ENCODE data around the gene NR2F6.

NR2F6 gene

DNA sequence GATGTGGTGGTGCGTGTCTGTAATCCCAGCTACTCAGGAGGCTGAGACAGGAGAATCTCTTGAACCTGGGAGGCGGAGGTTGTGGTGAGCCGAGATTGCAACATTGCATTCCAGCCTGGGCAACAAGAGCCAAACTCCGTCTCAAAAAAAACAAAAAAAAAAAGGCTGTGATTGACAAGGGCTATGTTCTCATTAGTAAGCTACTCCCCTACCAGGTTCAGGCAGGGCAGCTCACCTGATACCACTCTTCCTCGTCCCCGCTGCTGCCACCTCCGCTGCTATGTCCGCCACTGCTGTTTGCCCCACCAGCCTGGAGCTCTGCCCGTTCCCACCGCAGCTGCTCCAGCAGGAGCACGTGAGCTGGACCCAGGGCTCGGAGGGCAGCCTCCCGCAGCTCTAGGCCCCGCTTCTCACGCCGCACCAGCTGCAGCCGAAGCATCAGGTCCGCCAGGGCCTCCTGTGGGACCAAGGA lies 9.5 kb upstream of the NR2F6 start:
- H3K4me3 ChIP-seq (ENCODE audit: low read depth in 1 of 2, low read length in 1 of 2) = no peak overlapping the region

DNA sequence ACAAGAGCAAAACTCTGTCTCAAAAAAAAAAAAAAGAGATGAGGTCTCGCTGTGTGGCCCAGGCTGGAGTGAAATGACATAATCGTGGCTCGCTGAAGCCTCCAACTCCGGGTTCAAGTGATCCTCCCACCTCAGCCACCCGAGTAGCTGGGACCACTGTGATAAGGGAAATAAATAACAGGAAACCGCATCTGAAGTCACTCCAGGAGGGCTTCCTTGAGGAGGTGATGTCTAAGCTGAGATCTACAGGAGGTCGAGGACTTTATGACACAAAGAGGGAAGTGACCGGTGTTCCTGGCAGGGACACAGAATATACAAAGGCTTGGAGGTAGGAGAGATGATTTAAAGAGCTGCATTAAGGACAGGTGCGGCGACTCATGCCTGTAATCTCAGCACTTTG lies 8.9 kb upstream of the NR2F6 start:
- Histone ChIP-seq H3K9me3 (no peaks in the 10 kb centered on the region), H3K4me1 (ENCODE audit: control insufficient read depth in 1 of 2, insufficient read depth in 1 of 2, low read depth in 1 of 2, low read length in 1 of 2) (no peaks in the 10 kb centered on the region), H3K4me3 (ENCODE audit: low read depth in 1 of 2, low read length in 1 of 2) (no peak overlapping the region), H3K27ac (no peak overlapping the region), H3K27me3 (no peaks in the 10 kb centered on the region), H3K36me3 (no peaks in the 10 kb centered on the region)
- TF ChIP-seq, protein P1, sequence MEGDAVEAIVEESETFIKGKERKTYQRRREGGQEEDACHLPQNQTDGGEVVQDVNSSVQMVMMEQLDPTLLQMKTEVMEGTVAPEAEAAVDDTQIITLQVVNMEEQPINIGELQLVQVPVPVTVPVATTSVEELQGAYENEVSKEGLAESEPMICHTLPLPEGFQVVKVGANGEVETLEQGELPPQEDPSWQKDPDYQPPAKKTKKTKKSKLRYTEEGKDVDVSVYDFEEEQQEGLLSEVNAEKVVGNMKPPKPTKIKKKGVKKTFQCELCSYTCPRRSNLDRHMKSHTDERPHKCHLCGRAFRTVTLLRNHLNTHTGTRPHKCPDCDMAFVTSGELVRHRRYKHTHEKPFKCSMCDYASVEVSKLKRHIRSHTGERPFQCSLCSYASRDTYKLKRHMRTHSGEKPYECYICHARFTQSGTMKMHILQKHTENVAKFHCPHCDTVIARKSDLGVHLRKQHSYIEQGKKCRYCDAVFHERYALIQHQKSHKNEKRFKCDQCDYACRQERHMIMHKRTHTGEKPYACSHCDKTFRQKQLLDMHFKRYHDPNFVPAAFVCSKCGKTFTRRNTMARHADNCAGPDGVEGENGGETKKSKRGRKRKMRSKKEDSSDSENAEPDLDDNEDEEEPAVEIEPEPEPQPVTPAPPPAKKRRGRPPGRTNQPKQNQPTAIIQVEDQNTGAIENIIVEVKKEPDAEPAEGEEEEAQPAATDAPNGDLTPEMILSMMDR (IDR thresholded peaks at IDR 0.05) = no peak

More for the DNA sequence above, 9.5 kb upstream of the NR2F6 start:
- H3K36me3 ChIP-seq = no peaks in the 10 kb centered on the region
- H3K27me3 ChIP-seq = no peaks in the 10 kb centered on the region
- no peak overlapping the region for H3K27ac ChIP-seq
- H3K4me1 ChIP-seq (ENCODE audit: control insufficient read depth in 1 of 2, insufficient read depth in 1 of 2, low read depth in 1 of 2, low read length in 1 of 2) = no peaks in the 10 kb centered on the region
- no peaks in the 10 kb centered on the region for H3K9me3 ChIP-seq
- TF ChIP-seq, protein P1 (IDR thresholded peaks at IDR 0.05) = no peak

DNA sequence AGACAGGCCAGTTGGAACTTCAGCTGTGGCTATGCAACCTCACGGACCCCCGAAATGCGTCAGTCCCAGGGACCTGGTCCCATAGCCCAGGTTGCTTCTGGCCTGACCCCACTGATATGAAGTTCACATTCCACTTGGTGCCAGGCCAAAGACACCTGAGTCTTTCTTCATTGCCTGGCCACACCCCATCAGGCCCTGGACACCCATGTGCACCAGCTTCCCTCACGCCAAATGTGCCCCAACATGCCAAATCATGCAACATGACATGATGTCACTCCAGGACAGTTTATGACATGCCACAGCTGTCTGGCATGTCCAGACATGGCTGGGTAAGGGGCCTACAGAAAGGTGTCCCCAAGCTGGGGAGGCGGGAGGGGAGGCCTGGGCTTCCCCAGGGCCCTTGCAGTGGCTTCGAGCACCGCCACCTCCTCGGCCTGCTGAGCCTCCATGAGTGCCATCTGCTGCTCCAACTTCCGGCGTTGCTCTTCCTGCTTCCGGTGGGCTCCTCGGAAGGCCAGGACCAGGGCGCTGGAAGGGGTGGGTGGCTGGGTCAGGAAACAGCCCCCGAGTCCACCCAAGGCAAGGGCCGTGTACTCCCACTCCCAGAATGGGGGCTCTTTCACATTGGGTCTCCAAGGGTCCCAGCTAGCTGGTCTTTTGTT lies 4.3 kb upstream of the NR2F6 start:
- H3K27ac ChIP-seq = no peak overlapping the region
- TF ChIP-seq, protein P1 (IDR thresholded peaks at IDR 0.05) = no peak
- H3K4me3 ChIP-seq (ENCODE audit: low read depth in 1 of 2, low read length in 1 of 2) = no peak overlapping the region
- H3K27me3 ChIP-seq = peaks cover 28% of the 10 kb centered on the region
- no peaks in the 10 kb centered on the region for H3K9me3 ChIP-seq
- no peaks in the 10 kb centered on the region for H3K36me3 ChIP-seq
- H3K4me1 ChIP-seq (ENCODE audit: control insufficient read depth in 1 of 2, insufficient read depth in 1 of 2, low read depth in 1 of 2, low read length in 1 of 2) = peaks cover 8 to 9% of the 10 kb centered on the region in 2 experiments

DNA sequence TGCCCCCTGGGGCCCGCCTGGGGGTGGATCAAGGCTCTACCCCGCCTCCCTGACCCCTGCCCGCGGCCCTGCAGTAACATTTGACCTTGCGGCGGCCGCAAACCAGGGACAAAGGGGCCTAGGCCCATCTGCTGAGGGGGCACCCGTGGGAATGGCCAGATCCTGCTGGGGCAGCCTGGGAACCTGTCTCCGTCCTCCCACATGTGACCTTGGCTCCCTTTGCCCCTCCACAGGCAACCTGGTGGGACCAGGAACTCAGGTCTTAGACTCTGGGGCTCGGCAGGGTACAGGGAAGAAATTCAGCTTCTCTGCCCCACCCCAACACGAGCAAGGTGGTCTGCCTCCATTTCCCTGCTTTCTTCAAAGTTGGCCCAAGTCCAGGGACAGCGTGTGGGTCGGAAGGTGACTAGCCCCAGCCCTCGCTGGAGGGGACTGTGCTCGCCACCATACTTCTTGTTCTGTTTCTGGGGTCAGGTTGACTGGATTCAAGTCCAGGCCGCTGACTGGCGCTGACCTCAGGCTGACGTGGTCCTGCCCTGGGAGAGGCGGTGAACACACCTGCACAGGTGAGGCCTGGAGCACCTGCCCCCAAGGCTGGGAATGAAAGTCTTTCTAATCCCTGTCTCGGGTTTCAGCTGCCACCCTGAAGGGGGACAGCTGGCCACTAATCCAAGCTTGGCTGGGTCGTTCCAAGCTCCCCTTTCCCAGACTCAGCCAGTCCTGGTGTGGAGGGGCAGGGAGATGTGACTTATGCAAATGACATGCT lies 2.5 kb upstream of the NR2F6 start:
- TF ChIP-seq, protein P1 (IDR thresholded peaks at IDR 0.05) = no peak

DNA sequence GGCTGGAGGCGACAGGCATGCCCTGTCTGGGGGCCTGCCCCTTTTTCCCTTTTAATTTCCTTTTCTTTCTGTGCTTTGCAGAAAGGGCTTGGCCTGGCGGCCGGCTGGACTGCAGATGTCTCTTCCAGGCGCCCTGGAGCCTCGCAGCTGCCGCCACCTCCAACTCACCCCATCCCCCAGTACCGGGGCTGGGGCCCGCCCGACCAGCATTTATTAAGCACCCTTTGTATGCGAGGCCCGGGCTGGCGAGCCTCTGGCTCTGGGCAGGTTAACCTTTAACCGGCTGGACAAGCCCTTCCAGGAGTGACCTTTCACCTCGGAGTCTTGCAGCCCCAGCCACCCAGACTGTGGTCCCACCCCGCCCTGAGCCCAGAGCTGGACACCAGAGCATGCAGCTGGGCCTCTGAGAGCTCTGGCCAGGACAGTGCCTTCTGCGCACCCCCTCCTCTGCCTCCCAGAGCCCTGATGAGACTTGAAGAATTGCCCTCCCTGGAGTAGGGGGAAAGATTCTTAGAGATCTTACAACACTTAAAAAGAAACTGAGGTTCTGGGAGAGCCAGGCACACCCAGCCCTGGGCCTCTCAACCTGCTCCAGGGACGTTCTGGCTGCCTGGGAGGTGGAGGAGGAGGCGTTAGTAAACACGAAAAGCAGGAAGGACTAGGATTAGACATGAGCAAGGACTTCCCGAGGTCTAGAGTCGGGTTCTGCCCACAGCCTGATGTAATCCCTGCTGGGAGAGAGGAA lies 1.1 kb upstream of the NR2F6 start:
- Histone ChIP-seq H3K4me1 (ENCODE audit: control insufficient read depth in 1 of 2, insufficient read depth in 1 of 2, low read depth in 1 of 2, low read length in 1 of 2) (peaks cover 13% of the 10 kb centered on the region in 2 experiments), H3K36me3 (no peaks in the 10 kb centered on the region), H3K9me3 (no peaks in the 10 kb centered on the region), H3K4me3 (ENCODE audit: low read depth in 1 of 2, low read length in 1 of 2) (peak overlapping the region; percentile 63 to 75), H3K27ac (peak overlapping the region; percentile 56), H3K27me3 (peaks cover 48% of the 10 kb centered on the region)
- TF ChIP-seq, protein P1 (IDR thresholded peaks at IDR 0.05) = no peak

More for the DNA sequence above, 2.5 kb upstream of the NR2F6 start:
- Histone ChIP-seq H3K9me3 (no peaks in the 10 kb centered on the region), H3K4me3 (ENCODE audit: low read depth in 1 of 2, low read length in 1 of 2) (no peak overlapping the region), H3K27me3 (peaks cover 46% of the 10 kb centered on the region), H3K4me1 (ENCODE audit: control insufficient read depth in 1 of 2, insufficient read depth in 1 of 2, low read depth in 1 of 2, low read length in 1 of 2) (peaks cover 13% of the 10 kb centered on the region in 2 experiments), H3K27ac (no peak overlapping the region), H3K36me3 (no peaks in the 10 kb centered on the region)
